ENCODE results near the gene DOCK11.

DOCK11 gene

DNA sequence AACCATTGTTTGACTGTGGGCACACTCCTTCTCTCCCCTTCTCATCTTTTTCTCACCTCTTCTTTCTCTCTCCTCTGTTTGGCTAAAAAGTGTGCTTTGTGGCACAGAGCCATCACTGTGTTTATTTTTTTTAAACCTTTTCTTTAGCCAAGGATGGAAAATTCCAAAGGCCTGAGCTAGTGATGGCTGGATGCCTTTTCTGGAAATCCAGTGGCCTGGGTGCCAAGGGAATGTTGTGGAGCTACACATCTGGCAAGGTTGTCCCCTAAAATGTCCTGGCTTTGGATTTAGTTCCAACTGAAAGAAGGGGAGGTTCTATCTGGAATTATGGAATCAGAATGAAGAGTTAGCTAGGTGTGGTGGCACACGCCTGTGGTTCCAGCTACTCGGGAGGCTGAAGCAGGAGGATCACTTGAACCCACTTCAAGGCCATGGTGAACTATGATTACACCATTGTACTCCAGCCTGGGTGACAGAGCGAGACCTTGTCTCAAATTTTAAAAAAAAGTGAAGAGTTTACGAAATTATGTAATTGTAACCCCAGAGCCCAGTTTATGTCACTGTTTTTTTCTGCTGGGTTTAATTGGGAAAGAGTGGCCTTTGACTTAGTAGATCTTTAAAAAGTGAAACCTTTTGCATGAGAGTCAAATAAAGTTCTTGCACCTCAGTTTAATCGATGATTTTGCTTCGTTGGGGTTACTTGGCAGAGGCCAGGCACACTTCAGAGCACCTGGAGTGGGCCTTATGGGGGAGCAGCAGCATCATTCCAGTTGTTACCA is 17.7 kb downstream of the DOCK11 start:
- TF ChIP-seq, protein P1, sequence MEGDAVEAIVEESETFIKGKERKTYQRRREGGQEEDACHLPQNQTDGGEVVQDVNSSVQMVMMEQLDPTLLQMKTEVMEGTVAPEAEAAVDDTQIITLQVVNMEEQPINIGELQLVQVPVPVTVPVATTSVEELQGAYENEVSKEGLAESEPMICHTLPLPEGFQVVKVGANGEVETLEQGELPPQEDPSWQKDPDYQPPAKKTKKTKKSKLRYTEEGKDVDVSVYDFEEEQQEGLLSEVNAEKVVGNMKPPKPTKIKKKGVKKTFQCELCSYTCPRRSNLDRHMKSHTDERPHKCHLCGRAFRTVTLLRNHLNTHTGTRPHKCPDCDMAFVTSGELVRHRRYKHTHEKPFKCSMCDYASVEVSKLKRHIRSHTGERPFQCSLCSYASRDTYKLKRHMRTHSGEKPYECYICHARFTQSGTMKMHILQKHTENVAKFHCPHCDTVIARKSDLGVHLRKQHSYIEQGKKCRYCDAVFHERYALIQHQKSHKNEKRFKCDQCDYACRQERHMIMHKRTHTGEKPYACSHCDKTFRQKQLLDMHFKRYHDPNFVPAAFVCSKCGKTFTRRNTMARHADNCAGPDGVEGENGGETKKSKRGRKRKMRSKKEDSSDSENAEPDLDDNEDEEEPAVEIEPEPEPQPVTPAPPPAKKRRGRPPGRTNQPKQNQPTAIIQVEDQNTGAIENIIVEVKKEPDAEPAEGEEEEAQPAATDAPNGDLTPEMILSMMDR (IDR thresholded peaks at IDR 0.05; ENCODE audit: low read depth, low read length): no peak
- no peak for DNase-seq (ENCODE audit: extremely low read depth, low read depth)

GRCh38 chrX:118519411-118520215 is 24.0 kb downstream of the DOCK11 start:
- TF ChIP-seq, protein P1 (IDR thresholded peaks at IDR 0.05; ENCODE audit: low read depth, low read length): no peak
- DNase-seq (ENCODE audit: extremely low read depth, low read depth): no peak

GRCh38 chrX:118520216-118521206 is 24.9 kb downstream of the DOCK11 start:
- TF ChIP-seq, protein P1 (IDR thresholded peaks at IDR 0.05; ENCODE audit: low read depth, low read length): no peak

GRCh38 chrX:118521435-118521834 is 25.8 kb downstream of the DOCK11 start:
- DNase-seq (ENCODE audit: extremely low read depth, low read depth): peak; percentile 59
- TF ChIP-seq, protein P1 (IDR thresholded peaks at IDR 0.05; ENCODE audit: low read depth, low read length): no peak

More at GRCh38 chrX:118520216-118521206, 24.9 kb downstream of the DOCK11 start:
- peak; percentile 43 for DNase-seq (ENCODE audit: extremely low read depth, low read depth)

DNA sequence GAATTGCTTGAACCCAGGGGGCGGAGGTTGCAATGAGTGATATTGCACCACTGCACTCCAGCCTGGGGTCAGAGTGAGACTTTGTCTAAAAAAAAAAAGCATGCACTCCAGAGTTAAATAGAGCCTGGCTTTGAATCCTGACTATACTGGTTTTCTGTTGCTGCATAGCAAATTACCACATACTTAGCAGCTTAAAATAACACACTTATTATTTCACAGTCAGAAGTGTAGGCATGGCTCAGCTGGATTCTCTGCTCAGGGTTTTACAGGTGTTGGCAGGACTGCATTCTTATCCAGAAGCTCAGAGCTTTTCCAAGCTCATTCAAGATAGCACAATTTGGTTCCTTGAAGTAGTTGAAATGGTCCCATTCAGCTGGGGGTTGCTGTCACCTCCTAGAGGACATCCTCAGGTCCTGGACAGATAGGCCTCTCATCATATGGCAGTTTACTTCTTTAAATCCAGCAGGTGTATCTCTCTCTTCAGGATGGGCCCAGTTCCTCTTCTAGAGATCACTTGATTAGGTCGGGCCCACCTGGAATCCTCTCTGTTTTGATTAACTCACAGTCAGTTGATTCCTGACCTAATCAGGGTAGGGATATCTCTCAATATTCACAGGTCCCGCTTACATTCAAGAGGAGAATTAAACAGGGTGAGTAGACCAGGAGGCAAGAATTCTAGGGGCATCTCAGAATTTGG is 26.8 kb downstream of the DOCK11 start:
- no peak for DNase-seq (ENCODE audit: extremely low read depth, low read depth)

GRCh38 chrX:118523920-118524319 is 28.3 kb downstream of the DOCK11 start:
- no peak for DNase-seq (ENCODE audit: extremely low read depth, low read depth)
- TF ChIP-seq, protein P1 (IDR thresholded peaks at IDR 0.05; ENCODE audit: low read depth, low read length): no peak

More for the DNA sequence above, 26.8 kb downstream of the DOCK11 start:
- TF ChIP-seq, protein P1 (IDR thresholded peaks at IDR 0.05; ENCODE audit: low read depth, low read length): no peak

Measured in AG09319 (cell line).